G401.6 (cell line): Measurements from ENCODE around the gene RNF126.
"Not testable (repeated sequence)": the region's sequence is repeated elsewhere in the genome, so short reads cannot be mapped to it uniquely, and the experiment has no call there.

Experiments used
- FAIRE-seq: peaks from 2 replicates; lab custom pipeline; 2012; peaks lifted over from hg19 to GRCh38; lab: Jason Lieb, UNC

RNF126 gene

GRCh38 chr19:610801-611480 lies 52.1 kb downstream of the RNF126 start:
- no peak for FAIRE-seq

GRCh38 chr19:610071-610800 lies 52.8 kb downstream of the RNF126 start:
- no peak for FAIRE-seq

- FAIRE-seq: no peak
Measured at GRCh38 chr19:609004-609346, 54.0 kb downstream of the RNF126 start.

DNA sequence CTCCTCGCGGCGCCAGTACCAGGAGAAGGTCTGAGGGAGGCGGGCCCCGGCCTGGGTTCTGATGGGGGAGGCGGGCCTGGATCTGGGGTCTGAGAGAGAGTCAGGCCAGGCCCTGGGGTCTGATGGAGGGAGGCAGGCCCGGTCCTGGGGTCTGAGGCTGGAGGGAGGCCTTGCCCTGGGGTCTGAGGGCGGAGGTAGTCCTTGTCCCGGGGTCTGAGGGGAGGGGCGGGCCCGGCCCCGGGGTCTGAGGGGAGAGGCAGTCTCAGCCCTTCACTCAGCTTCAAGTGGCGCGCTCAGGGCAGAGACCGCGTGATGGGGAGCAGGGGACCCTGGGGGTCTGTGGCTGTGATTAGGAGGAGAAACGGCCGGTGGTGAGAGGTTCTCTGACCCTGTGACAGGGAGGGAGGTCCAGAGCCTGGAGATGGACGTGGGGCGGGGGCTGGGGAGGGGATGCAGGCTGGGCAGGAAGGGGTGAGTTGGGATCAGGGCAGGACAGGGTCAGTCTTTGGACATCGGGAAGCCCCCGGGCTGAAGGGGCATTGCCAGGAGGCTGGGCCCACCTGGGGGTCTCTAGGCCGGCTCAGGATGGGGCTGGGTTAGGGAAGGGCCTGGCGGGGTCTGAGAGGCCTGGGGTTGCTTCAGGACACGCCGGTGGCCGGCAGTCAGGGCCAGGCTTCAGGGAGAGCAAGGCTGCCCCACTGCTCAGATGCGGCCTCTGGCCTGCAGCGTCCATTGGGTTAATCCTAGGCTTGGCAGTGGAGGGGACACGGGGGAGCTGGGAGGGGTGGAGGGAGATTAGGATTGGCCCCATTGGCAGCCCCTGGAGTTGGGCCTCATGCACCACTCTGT lies 54.6 kb downstream of the RNF126 start:
- FAIRE-seq: no peak

DNA sequence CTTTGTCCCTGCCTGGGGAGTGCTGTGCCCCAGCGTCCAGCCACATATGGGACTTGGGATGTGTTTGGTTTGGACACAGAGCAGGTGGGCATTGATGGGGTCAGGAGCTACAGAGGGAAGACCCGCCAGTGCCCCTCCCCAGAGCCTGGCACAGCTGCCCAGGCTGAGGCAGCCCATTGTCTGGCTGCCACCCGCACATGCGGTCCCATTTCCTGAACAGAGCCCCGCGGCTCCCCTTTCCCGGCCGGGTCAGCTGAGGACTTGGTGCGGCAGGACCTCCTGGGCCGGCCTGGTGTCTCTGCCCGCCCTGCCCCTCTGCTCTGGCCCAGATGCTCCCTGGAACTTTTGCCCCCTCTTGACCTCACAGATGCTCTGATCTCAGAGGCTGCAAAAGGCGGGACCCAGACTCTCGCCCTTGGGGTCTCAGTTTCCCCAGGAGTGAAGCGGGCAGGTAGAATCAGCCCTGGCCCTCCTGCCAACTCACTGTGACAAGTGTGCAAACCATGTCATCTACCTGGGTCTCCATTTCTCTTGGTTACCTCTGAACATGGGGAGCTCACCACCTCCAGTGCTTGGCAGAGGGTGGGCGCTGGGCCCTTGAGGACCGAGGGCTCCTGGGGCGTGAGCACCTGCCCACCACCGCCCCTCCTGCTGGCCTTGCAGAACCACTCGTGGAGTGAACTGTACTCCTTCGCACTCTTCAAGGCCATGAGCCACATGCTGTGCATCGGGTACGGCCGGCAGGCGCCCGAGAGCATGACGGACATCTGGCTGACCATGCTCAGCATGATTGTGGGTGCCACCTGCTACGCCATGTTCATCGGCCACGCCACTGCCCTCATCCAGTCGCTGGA lies 55.5 kb downstream of the RNF126 start:
- no peak for FAIRE-seq

GRCh38 chr19:605061-605971 lies 57.7 kb downstream of the RNF126 start:
- not testable (repeated sequence) for FAIRE-seq

DNA sequence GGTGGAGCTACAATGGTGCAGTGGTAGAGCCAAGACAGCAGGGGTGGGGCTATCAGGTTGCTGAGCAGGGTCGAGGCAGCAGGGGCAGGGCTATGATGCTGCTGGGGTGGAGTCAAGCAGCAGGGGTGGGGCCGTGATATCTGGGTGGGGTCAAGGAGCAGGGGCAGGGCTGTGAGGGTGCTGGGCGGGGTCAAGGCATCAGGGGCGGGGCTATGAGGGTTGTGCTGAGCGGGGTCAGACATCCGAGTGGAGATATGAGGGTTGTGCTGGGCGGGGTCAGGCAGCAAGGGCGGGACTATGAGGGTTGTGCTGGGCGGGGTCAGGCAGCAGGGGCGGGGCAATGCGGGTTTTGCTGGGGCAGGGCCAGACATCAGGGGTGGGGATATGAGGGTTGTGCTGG lies 58.7 kb downstream of the RNF126 start:
- FAIRE-seq: no peak

- FAIRE-seq: not testable (repeated sequence)
Measured at GRCh38 chr19:603779-604178, 59.2 kb downstream of the RNF126 start.

DNA sequence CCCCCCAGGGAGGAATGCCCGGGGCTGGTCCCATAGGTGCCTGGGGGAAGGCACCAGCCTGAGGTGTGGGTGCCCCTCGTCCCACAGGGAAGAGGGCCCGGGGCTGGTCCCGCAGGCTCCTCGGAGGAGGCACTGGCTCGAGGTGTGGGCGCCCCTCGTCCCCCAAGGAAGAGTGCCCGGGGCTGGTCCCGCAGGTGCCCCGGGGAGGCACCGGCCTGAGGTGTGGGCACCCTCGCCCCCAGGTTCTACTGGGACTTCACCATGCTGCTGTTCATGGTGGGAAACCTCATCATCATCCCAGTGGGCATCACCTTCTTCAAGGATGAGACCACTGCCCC lies 59.7 kb downstream of the RNF126 start:
- FAIRE-seq: not testable (repeated sequence)

DNA sequence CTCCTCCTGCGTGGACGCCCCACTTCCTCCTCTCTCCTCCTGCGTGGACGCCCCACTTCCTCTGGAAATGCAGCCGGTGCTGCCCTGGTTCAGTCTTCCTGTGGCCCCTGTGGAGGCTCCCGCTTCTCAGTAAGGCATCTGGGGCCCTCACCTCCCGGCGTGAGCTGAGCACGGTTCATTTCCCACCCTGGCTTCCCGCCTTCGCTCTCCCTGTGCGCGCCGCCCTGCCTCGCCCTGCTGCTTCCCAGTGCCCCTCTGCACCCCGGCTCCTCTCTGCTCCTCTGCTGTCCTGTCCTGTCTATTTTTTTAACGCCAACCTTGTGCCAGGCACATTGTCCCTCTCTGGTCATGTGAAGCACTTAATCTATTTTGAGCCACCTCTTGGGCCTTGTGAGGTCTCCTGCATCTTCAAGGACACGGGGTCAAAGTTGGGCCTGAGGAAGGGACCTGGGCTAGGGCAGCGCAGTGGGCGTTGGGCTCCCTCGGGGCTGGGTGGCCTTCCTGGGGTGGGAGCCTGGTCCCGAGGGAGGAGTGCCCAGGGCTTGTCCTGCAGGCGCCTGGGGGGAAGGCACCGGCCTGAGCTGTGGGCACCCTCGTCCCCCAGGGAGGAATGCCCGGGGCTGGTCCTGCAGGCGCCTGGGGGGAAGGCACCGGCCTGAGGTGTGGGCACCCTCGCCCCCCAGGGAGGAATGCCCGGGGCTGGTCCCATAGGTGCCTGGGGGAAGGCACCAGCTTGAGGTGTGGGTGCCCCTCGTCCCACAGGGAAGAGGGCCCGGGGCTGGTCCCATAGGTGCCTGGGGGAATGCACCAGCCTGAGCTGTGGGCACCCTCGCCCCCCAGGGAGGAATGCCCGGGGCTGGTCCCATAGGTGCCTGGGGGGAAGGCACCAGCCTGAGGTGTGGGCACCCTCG lies 60.4 kb downstream of the RNF126 start:
- no peak for FAIRE-seq

DNA sequence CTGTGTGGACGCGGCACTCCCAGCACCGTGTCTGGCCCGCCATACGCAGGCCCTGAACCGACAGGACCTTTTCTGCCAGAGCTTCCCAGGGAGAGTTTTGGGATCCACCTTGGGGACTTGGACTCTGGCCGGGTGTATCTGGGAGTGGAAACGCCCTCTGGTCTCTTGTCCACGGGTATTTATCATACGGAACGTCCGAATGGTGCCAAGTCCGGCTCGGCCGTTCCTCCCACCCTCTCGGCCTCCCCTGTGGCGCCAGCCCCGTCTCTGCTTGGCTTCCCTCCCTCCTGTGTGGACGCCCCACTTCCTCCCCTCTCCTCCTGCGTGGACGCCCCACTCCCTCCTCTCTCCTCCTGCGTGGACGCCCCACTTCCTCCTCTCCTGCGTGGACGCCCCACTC lies 61.2 kb downstream of the RNF126 start:
- FAIRE-seq: no peak

- no peak for FAIRE-seq
Measured at GRCh38 chr19:601310-601709, 61.7 kb downstream of the RNF126 start.
